A673 (cell line): ENCODE data around the gene MAP4.

ENCODE experiments used
- CTCF ChIP-seq: fragments of 300-800, 200-600 bp; sonication (generic); conservative IDR thresholded peaks from 2 replicates; pipeline ENCODE4 v1.5.1; 2017; ENCODE audit warnings: low read depth, mild to moderate bottlenecking, antibody characterized with exemption, low read length, moderate library complexity, mixed read lengths
- EZH2 ChIP-seq: fragments of 200-600 bp; sonication (generic); IDR thresholded peaks from 2 replicates; pipeline ENCODE4 v1.6.1; 2017; ENCODE audit warnings: borderline replicate concordance, low read depth, mild to moderate bottlenecking, mixed read lengths, antibody characterized with exemption, low read length; ENCODE audit not compliant: poor library complexity, severe bottlenecking

DNA sequence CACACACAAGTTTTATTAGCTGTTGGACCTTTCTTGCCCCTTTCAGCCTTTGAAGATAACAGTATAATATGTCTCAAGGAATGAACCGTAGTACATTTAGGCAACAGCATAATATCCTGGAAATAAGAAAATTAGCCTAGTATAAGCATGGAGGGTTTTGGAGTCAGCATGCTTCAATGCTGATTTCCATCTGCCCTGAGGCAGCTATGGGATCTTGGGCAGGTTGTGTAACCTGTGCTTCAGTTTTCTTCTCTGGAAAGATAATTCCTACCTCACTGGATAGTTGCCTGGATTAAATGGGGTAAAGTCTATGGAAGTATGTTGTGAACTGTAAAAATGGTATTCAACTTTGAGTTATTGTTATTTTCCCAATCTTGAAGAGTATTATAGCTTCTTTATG lies 211.6 kb downstream of the MAP4 start:
- TF ChIP-seq CTCF, result no peak
- no peak for TF ChIP-seq EZH2
